Ovary (tissue), 9 donors: ENCODE data around the gene PRDM15. TPM values are rescaled to one million over a fixed set of nuclear protein-coding genes. Genes with fewer than 3 reads are reported as not detected.

Source experiments
- DNase-seq, 5 donors: peaks; one replicate each; pipeline ENCODE4 v3.0.0-alpha.2; 2019 to 2020
- H3K27ac ChIP-seq, 2 donors: fragments of 200-600 bp; one replicate each; pipeline versions ENCODE4 v1.5.1 to v1.8.0; 2019 to 2022
- H3K27me3 ChIP-seq: fragments of 200-600 bp; one replicate; pipeline ENCODE4 v1.8.0; 2022
- H3K36me3 ChIP-seq: fragments of 200-600 bp; sonication (generic); one replicate; pipeline ENCODE4 v1.5.1; 2019
- H3K4me1 ChIP-seq: one replicate; pipeline ENCODE4 v1.8.1; 2013; ENCODE audit warnings: mild to moderate bottlenecking, moderate library complexity; ENCODE audit not compliant: insufficient read depth
- H3K4me3 ChIP-seq: fragments of 200-600 bp; sonication (generic); one replicate; pipeline ENCODE4 v1.5.1; 2017
- H3K9me3 ChIP-seq, 2 donors: fragments of 200-600 bp in 1 of 2; sonication (generic) in 1 of 2; one replicate each; pipeline versions ENCODE4 v1.5.1 to v1.8.1; 2013 to 2019; ENCODE audit warnings: mild to moderate bottlenecking in 1 of 2, moderate library complexity in 1 of 2
- CTCF ChIP-seq, 3 donors: fragments of 450-650 bp in 2 of 3; fragments of 200-600 bp in 1 of 3; IDR thresholded peaks; one replicate each; pipeline versions ENCODE4 v1.5.1 to v1.8.0; 2016 to 2022; ENCODE audit warnings: antibody characterized with exemption in 3 of 3, mild to moderate bottlenecking in 1 of 3
- EP300 ChIP-seq: sonication (generic); formaldehyde crosslinking; IDR thresholded peaks from one replicate; pipeline ENCODE4 v1.6.1; 2017; ENCODE audit warnings: antibody characterized with exemption
- POLR2A ChIP-seq: fragments of 450-650 bp; IDR thresholded peaks from one replicate; pipeline ENCODE4 v1.6.1; 2017; ENCODE audit warnings: antibody characterized with exemption, mild to moderate bottlenecking, moderate library complexity
- WGBS, 3 donors: extraction: QIAGEN DNeasy Blood & Tissue Kit in 1 of 3; methylation state at CpG; one replicate each; pipeline versions ENCODE4 v1.1.5 to v1.1.7; 2013 to 2017; 5-methylcytosine and 5-hydroxymethylcytosine counted together
- intact Hi-C, 4 donors: fragments of 100-400 bp; cut with DNase I; formaldehyde crosslinking; loops; one replicate each; pipeline versions ENCODE4 v1.11.0 to v1.15.1; 2022 to 2023
- polyA plus RNA-seq, 2 donors: library from polyadenylated mRNA; stranded (reverse); fragments of 200-250 nt in 1 of 2; fragments of 350-450 nt in 1 of 2; fragmentation: Illumina TruSeq in 1 of 2; extraction: RNeasy Lipid Tissue Mini Kit (QIAGEN cat#74804) in 1 of 2; gene quantifications; one replicate each; pipeline ENCODE4 v1.2.3, GENCODE V29; 2013 to 2014
- total RNA-seq, 7 donors: library from RNA; depleted of rRNA in 2 of 7; stranded (reverse); fragments of >200 nt in 2 of 7; fragmentation: NEBNext Ultra II Directional in 3 of 7; extraction: Animal tissue kit (Norgen Biotek cat#: 25700) in 3 of 7; gene quantifications; one replicate each; pipeline versions ENCODE4 v1.1.0 to v1.2.4, GENCODE V29; 2016 to 2023
- donor health status: DM: no; HTN: no; CAD: no; lungs with moderate emphysema.
- donor health status: DM: no; HTN: no; CAD: no.
- donor health status: Bipolar disorder and iron deficiency.
- donor health status: DM: yes; HTN: yes; CAD: no.
- donor health status: DM: no; HTN: no; CAD: no.
- donor health status: DM: yes; HTN: yes; CAD: no.

The PRDM15 gene
- total and polyA plus RNA-seq, 9 donors, result 2.0 to 10.9 (median 5.9) TPM

DNA sequence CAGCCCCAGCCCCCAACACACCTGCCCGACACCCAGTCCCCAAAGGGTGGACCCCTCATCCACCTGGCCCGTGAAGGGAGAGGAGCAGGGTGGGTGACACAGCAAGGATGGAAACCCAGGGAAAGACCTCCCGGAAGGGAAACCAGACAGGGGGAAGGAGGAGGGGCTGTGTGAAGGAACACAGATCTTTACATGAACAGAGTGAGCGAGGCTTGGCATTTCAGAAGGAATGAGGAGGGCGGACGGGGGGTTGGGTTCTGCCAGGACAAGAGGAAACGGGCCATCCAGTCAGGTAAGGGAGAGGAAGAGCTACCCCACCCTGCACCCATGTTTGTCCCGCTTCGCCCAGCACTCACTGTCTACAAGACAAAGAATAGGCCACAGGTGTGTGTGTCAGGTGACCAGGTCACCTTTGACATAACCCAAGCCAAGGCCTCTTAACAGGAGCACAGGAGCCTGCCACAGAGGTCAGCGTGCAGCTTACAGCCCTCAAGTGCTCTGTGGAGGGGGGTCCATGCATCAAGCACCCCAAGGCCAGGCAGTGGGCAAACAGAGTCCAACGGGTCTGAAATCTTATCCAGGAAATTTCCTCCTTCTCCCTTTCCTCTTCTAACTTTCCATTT is 18.0 kb upstream of the PRDM15 start:
- H3K27ac ChIP-seq, result no peak overlapping the region
- 74 to 85% (median 84%) methylated on average over 11 of the region's 11 CpGs for WGBS, 3 donors
- H3K27me3 ChIP-seq, result no peaks in the 10 kb centered on the region
- TF ChIP-seq POLR2A (no peak), EP300 (no peak), CTCF (IDR thresholded peaks at IDR 0.05) (no peak)
- H3K4me3 ChIP-seq, result no peak overlapping the region
- peaks cover 4% of the 10 kb centered on the region for H3K4me1 ChIP-seq
- no peaks in the 10 kb centered on the region for H3K36me3 ChIP-seq
- intact Hi-C loops, result no loop called here
- DNase-seq, result no peak
- H3K9me3 ChIP-seq, result no peaks in the 10 kb centered on the region

GRCh38 chr21:41895643-41896493 is 16.7 kb upstream of the PRDM15 start:
- no peaks in the 10 kb centered on the region for H3K27me3 ChIP-seq
- no peak overlapping the region for H3K27ac ChIP-seq
- 51 to 69% (median 61%) methylated on average over 22 of the region's 22 CpGs for WGBS, 3 donors
- TF ChIP-seq EP300 (no peak), POLR2A (no peak), CTCF (IDR thresholded peaks at IDR 0.05) (no peak)
- no peak overlapping the region for H3K4me3 ChIP-seq
- H3K9me3 ChIP-seq, result no peaks in the 10 kb centered on the region
- intact Hi-C loops, result no loop called here
- H3K4me1 ChIP-seq, result peaks cover 2% of the 10 kb centered on the region
- no peaks in the 10 kb centered on the region for H3K36me3 ChIP-seq
- no peak for DNase-seq

GRCh38 chr21:41894922-41895557 is 15.9 kb upstream of the PRDM15 start:
- DNase-seq, result no peak
- Histone ChIP-seq H3K4me3 (no peak overlapping the region), H3K27me3 (no peaks in the 10 kb centered on the region), H3K4me1 (peaks cover 2% of the 10 kb centered on the region), H3K36me3 (no peaks in the 10 kb centered on the region), H3K9me3 (no peaks in the 10 kb centered on the region), H3K27ac (no peak overlapping the region)
- intact Hi-C loops, result no loop called here
- TF ChIP-seq EP300 (no peak), CTCF (IDR thresholded peaks at IDR 0.05) (no peak), POLR2A (no peak)
- whole genome bisulfite sequencing, 3 donors, result 67 to 71% (median 69%) methylated on average over 13 of the region's 13 CpGs

DNA sequence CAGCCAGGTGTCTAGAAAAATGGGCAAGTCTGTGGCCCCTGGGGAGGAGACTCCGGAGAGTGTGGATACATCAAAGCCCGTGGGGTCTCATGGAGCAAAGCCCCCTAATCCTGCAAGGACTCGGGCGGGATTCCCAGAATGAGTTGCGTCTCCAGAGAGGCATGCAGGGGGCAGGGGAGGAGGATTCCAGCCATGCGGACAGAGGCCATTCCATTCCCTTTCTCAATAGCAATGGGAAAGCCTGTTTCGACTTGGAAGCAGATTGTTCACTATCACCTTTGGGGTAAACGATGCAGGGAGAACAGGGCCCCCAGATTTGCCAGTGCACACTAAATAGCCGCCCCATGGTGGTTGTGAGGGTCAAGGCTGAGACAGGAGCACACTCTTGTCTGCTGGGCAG is 15.4 kb upstream of the PRDM15 start:
- no peak for TF ChIP-seq POLR2A
- no peak for TF ChIP-seq EP300
- TF ChIP-seq CTCF (IDR thresholded peaks at IDR 0.05), result no peak
- H3K27ac ChIP-seq, result no peak overlapping the region
- no peaks in the 10 kb centered on the region for H3K36me3 ChIP-seq
- H3K4me3 ChIP-seq, result no peak overlapping the region
- H3K4me1 ChIP-seq, result peaks cover 2% of the 10 kb centered on the region
- H3K27me3 ChIP-seq, result no peaks in the 10 kb centered on the region
- no peaks in the 10 kb centered on the region for H3K9me3 ChIP-seq
- DNase-seq, result no peak
- intact Hi-C loops, result no loop called here
- WGBS, 3 donors, result 87 to 92% (median 91%) methylated on average over 7 to 9 of the region's 9 CpGs
